Ectodermal cell (in vitro differentiated cells): ENCODE results near the gene SLC16A8. TPM values are rescaled to one million over a fixed set of nuclear protein-coding genes. Genes with fewer than 3 reads are reported as not detected.

ENCODE experiments used
- H3K27ac ChIP-seq: 2 replicates; pipeline ENCODE4 v1.7.0; 2013; ENCODE audit warnings: mild to moderate bottlenecking, low read depth, low read length; ENCODE audit not compliant: insufficient read depth, poor library complexity, severe bottlenecking
- H3K27me3 ChIP-seq: 2 replicates; pipeline ENCODE4 v1.7.0; 2013; ENCODE audit warnings: mild to moderate bottlenecking, low read length; ENCODE audit not compliant: insufficient read depth, control insufficient read depth, poor library complexity, severe bottlenecking
- H3K36me3 ChIP-seq: one replicate; pipeline ENCODE4 v1.7.0; 2013; ENCODE audit warnings: low read length; ENCODE audit not compliant: control insufficient read depth, insufficient read depth
- H3K4me1 ChIP-seq: one replicate; pipeline ENCODE4 v1.7.0; 2013; ENCODE audit warnings: low read length; ENCODE audit not compliant: control insufficient read depth, insufficient read depth
- H3K4me3 ChIP-seq: 2 replicates; pipeline ENCODE4 v1.7.0; 2013; ENCODE audit warnings: low read depth, low read length, control low read depth; ENCODE audit not compliant: insufficient read depth
- H3K9me3 ChIP-seq: 2 replicates; pipeline ENCODE4 v1.7.0; 2013; ENCODE audit warnings: mild to moderate bottlenecking, low read length, moderate library complexity; ENCODE audit not compliant: control insufficient read depth
- WGBS, 2 experiments: methylation state at CpG; one replicate each; pipeline ENCODE4 v1.1.7; 2013; ENCODE audit warnings: missing lambda C conversion rate in 2 of 2; 5-methylcytosine and 5-hydroxymethylcytosine counted together
- polyA plus RNA-seq, 4 experiments: library from polyadenylated mRNA; stranded (reverse); fragments of 50-300 nt; gene quantifications; one replicate each; pipeline ENCODE4 v1.2.3, GENCODE V29; 2013

Gene SLC16A8, protein sequence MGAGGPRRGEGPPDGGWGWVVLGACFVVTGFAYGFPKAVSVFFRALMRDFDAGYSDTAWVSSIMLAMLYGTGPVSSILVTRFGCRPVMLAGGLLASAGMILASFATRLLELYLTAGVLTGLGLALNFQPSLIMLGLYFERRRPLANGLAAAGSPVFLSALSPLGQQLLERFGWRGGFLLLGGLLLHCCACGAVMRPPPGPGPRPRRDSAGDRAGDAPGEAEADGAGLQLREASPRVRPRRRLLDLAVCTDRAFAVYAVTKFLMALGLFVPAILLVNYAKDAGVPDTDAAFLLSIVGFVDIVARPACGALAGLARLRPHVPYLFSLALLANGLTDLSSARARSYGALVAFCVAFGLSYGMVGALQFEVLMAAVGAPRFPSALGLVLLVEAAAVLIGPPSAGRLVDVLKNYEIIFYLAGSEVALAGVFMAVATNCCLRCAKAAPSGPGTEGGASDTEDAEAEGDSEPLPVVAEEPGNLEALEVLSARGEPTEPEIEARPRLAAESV
- 0.31 TPM for polyA plus RNA-seq (2013, experiment 1 of 4)
- polyA plus RNA-seq (2013, experiment 2 of 4) = 1.5 TPM
- 0.96 TPM for polyA plus RNA-seq (2013, experiment 3 of 4)
- 0.45 TPM for polyA plus RNA-seq (2013, experiment 4 of 4)

DNA sequence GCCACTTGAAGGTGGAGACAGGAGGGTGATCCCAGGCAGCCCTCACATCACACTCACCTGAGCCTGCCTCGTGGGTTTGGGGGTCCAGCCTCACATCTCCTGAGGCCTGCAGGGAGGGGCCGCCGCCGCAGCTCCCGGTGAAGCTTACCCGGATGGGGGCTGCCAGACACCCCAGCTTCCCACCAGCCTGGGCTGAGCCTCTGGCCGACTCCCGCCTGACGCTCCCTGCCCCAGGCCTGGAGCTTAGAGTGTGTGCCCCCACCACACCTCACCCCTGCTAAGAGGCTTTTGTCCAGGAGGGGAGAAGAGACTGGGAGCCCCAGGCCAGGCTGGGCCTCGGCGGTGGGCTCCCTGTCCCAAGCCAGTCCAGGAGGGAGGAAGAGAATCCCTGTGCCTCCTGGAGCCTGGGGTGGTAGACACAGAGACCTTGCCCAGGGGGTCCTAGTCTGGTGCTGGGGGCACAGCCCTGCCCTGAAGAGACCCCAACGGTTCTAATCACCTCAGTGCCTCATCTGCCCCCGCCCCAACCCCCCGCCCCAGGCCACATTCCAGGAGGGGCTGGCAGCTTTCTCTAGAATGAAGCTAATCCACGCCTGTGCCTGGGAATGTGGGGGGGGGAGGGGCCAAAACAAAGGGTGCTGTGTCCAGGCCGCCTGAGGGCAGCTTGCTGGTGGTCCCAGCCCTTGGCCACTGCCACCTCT lies at the start of gene SLC16A8:
SLC16A8 (minus strand) TSS at position 254 of the 701 bp plus-strand sequence. CDS start 1,311 bp downstream, outside the sequence.
- Histone ChIP-seq H3K9me3 (no peaks in the 10 kb centered on the region), H3K4me3 (no peak within 1 kb of the TSS), H3K27ac (peak within 1 kb of the TSS; percentile 57), H3K36me3 (no peaks in the 10 kb centered on the region), H3K27me3 (peaks cover 50% of the 10 kb centered on the region), H3K4me1 (peaks cover 39% of the 10 kb centered on the region)
- WGBS, 2 experiments = 43 to 48% methylated on average over 16 of the region's 16 CpGs

- no peak overlapping the region for H3K4me3 ChIP-seq
- WGBS, 2 experiments = 93 to 94% methylated on average over 4 of the region's 4 CpGs
- no peaks in the 10 kb centered on the region for H3K4me1 ChIP-seq
- no peaks in the 10 kb centered on the region for H3K9me3 ChIP-seq
- H3K27me3 ChIP-seq = no peaks in the 10 kb centered on the region
- H3K27ac ChIP-seq = no peak overlapping the region
- H3K36me3 ChIP-seq = no peaks in the 10 kb centered on the region
Measured at GRCh38 chr22:38133331-38133730, 49.3 kb upstream of the SLC16A8 start.

- WGBS, 2 experiments = 94 to 96% methylated on average over 28 of the region's 28 CpGs
- no peak overlapping the region for H3K27ac ChIP-seq
- H3K4me1 ChIP-seq = no peaks in the 10 kb centered on the region
- no peaks in the 10 kb centered on the region for H3K36me3 ChIP-seq
- H3K4me3 ChIP-seq = no peak overlapping the region
- no peaks in the 10 kb centered on the region for H3K9me3 ChIP-seq
- no peaks in the 10 kb centered on the region for H3K27me3 ChIP-seq
Measured at GRCh38 chr22:38132794-38133193, 48.8 kb upstream of the SLC16A8 start.

DNA sequence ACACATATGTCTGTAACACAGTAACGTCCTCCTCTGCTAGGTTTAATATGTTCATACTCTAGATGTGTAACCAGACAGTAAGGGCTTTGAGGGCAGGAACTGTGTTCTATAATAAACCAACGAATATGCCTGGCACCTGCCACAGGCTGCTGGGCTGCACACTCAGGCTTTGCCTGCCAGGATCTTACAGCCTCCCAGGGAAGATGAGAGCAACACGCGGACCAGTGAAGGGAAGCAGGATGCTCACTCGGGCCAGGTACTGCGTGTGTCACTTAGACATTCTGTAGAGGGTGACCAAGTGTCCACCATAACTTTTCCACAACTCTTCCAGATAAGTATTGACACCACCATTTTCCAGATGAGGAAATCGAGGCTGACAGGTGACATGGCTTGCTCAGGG lies 48.2 kb upstream of the SLC16A8 start:
- 96 to 97% methylated on average over 7 of the region's 7 CpGs for WGBS, 2 experiments
- no peak overlapping the region for H3K27ac ChIP-seq

DNA sequence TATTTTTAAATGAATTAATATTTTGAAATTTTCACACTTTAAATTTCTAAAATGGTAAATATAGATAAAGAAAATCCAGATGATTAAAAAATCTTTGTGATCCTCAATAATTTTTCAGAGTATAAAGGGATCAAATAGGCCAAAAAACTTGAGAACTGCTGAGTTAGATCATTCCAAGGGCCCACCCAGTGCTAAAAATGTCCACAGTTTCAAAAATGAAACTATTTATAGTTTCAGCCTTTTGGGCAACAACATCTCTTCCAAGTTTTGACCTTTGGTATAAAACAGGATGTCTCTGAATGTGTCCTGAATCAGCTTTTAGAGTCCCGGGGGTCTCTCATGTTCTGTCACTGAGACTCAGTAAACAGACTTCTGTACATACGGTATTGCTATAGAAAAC lies 47.4 kb upstream of the SLC16A8 start:
- no peak overlapping the region for H3K27ac ChIP-seq
- H3K27me3 ChIP-seq = no peaks in the 10 kb centered on the region
- H3K4me3 ChIP-seq = no peak overlapping the region
- WGBS, 2 experiments = 95% methylated on average over 2 of the region's 2 CpGs
- H3K9me3 ChIP-seq = no peaks in the 10 kb centered on the region
- no peaks in the 10 kb centered on the region for H3K4me1 ChIP-seq
- no peaks in the 10 kb centered on the region for H3K36me3 ChIP-seq

More for the DNA sequence above, 48.2 kb upstream of the SLC16A8 start:
- Histone ChIP-seq H3K27me3 (no peaks in the 10 kb centered on the region), H3K36me3 (no peaks in the 10 kb centered on the region), H3K9me3 (no peaks in the 10 kb centered on the region), H3K4me3 (no peak overlapping the region), H3K4me1 (no peaks in the 10 kb centered on the region)

- Histone ChIP-seq H3K36me3 (no peaks in the 10 kb centered on the region), H3K4me1 (no peaks in the 10 kb centered on the region), H3K27ac (no peak overlapping the region), H3K9me3 (no peaks in the 10 kb centered on the region), H3K27me3 (no peaks in the 10 kb centered on the region), H3K4me3 (no peak overlapping the region)
- WGBS, 2 experiments = 92 to 93% methylated on average over 9 of the region's 9 CpGs
Measured at GRCh38 chr22:38129856-38130255, 45.9 kb upstream of the SLC16A8 start.

DNA sequence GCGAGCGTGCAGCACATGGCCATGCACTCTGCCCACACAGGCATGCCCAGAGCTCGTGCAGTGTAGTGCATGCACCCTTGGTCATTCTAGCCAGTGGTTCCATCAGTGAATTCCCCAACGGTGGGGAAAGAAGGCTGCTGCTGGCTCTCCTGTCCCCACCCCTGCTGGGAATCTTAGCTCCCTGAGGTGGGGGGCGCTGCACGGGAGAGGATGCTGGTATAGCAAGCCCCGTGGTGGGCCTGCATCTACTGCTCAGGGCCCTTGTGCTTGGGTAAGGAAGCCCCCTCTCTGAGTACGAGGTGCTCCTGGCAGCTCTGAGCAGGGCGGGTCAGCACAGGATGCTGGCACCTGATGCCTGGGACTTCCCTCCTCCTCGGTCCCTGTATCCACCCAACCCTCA lies 45.0 kb upstream of the SLC16A8 start:
- Histone ChIP-seq H3K9me3 (no peaks in the 10 kb centered on the region), H3K27ac (no peak overlapping the region), H3K27me3 (no peaks in the 10 kb centered on the region), H3K4me1 (no peaks in the 10 kb centered on the region), H3K36me3 (no peaks in the 10 kb centered on the region), H3K4me3 (no peak overlapping the region)
- 92 to 94% methylated on average over 10 of the region's 10 CpGs for WGBS, 2 experiments

DNA sequence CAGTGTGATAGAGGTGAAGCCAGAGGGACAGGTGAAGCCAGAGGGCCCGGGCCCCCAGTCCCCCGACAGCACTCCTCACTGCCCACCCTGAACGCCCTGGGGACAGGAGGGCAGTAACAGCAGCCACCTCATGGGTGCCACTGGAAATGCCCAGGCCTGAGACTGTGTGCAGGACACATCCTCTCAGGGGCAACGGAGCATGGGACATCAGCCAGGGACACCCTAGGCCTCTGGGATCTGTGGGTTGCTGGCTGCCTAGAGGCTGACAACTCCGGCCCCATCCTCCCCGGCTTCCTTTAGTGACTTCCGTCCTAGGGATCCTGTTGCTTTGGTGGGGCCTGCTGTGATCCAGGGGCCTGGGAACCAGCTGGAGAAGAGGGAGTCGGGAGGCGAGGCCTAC lies 43.9 kb upstream of the SLC16A8 start:
- WGBS, 2 experiments = 86 to 91% methylated on average over 9 of the region's 9 CpGs

DNA sequence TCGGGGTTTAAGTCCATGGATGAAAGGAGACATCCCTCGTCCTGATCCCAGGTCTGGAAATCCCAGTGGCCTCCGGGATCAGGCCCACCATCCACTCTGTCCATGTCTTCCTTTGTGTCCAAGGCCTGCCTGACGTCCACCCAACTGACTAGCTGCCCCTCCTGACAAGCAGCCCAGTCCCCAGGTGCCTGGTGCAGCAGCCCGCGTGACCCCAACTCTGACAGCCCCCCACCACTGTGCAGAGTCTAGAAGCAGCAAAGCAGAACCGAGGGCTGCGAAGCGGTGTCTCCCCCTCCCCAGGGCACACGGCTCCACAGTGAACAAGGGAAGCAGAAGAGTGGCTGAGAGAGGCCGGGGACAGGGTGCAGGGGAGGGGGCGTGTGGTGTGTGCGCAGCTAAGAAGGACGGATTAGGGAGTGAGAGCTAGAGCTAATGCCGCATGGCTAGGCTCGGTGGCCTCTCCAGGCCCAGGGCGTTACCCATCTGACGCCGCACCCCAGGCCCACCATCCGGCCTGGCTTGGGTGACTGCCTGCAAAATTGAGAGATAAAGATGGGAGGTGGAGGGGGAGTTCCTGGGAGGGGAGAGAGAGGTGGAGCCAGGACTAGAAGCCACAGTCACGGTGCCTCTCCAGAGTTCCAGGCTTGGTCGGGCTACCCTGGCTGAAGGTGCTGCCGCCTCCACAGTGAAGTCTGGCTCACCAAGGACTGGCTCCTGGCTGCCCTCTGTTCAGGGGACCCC lies 43.1 kb upstream of the SLC16A8 start:
- no peaks in the 10 kb centered on the region for H3K27me3 ChIP-seq
- 86 to 87% methylated on average over 23 of the region's 23 CpGs for WGBS, 2 experiments
- no peak overlapping the region for H3K27ac ChIP-seq
- peaks cover 3% of the 10 kb centered on the region for H3K4me1 ChIP-seq
- H3K36me3 ChIP-seq = no peaks in the 10 kb centered on the region
- no peaks in the 10 kb centered on the region for H3K9me3 ChIP-seq
- no peak overlapping the region for H3K4me3 ChIP-seq

More for the DNA sequence above, 43.9 kb upstream of the SLC16A8 start:
- Histone ChIP-seq H3K27me3 (no peaks in the 10 kb centered on the region), H3K9me3 (no peaks in the 10 kb centered on the region), H3K36me3 (no peaks in the 10 kb centered on the region), H3K4me3 (no peak overlapping the region), H3K27ac (no peak overlapping the region), H3K4me1 (peaks cover 3% of the 10 kb centered on the region)
